ENCODE results near the gene MEOX2.

Gene MEOX2

GRCh38 chr7:15607529-15608210 is 78.8 kb downstream of the MEOX2 start:
- DNase-seq: no peak

DNA sequence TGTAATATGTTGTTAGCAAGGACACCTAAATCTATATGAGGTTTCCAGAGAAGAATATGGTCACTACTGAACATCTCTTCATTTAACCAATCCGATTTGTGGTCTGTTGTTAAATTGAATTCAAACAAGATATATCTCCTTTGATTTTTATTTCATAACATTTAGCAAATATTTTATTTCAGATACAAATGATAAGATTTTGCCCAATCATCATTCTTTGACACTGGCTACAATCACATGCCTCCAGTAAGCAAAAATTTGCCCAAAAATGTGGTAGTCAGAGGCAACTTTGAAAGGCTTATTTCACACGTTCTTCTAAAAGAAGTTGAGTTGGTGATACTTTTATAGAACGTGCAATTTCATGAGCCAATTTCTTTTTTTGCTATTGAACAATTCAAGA is 79.9 kb downstream of the MEOX2 start:
- no peak for DNase-seq

DNA sequence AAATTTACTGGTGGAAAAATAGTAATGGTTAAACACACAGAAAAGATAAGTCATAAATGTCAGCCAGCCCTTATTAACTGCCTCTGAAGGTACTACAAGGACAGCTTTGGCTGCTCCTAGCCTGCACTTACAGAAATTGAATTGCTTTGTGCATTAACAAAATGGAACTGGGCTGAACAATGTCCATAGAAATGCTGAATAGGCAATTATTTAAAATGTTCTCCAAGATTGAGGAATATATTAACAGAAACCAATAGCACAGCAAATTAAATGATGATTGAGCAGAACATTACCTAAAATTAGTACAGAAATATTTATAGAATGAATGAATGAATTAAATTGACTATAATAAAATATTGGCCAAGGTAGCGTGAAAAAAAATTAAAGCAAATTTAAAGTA is 82.3 kb downstream of the MEOX2 start:
- DNase-seq: no peak

DNA sequence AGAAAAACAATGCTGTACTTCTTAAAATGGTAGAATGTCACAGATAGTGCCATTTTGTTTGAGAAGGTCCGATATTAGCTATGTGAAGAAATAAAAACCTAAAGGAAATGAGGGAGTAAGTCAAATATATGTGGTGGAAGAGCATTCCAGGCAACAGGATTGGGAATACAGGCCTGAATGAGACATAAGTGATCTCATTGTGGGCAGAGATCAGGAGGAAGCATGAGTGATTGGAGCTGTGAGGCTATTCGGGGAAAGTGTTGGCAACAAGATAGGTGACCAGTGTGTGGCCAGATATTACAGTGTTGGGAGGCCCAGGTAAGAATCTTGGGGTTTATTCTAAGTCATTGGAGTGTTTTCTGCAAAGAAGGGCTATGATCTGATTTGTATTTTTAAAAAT is 83.4 kb downstream of the MEOX2 start:
- no peak for DNase-seq

- no peak for DNase-seq
Observed at GRCh38 chr7:15602236-15602635, 84.2 kb downstream of the MEOX2 start.

DNA sequence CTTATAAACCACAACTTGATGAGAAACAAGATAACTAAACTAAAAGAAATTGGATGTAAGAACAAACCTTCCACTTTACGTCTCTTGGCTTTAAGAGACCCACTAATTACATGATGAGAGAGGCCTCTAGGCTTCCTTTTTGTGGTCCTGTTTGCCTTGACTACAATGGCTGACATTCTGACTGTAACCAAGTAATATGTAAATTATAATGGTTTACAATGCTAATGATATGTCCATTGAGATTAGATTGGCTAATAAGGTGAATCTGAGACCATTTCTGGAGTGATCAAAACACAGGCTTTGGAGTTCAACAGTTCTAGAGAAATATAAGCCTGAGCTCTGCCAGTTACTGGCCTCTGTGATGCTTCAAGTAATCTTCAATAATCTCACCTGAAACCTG is 85.3 kb downstream of the MEOX2 start:
- DNase-seq: no peak

DNA sequence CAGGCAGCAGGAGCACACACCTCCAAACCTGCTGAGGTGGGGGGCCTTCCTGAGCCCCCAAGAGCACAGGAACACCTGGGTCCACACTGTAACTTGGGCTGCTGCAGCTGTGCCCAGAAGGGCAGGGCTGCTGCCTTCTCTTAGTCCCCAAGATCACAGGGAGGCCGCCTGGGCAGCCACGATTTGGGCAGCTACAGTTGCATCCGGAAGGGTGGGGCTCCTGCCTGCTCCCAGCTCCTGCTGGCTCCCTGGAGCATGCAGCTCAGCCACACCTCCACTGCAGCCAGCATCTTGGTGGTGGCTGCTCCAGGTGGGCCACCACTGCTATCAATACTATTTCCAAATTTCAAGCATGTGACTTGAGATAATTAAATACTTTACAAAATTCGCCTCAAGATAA is 86.2 kb downstream of the MEOX2 start:
- DNase-seq: no peak

DNA sequence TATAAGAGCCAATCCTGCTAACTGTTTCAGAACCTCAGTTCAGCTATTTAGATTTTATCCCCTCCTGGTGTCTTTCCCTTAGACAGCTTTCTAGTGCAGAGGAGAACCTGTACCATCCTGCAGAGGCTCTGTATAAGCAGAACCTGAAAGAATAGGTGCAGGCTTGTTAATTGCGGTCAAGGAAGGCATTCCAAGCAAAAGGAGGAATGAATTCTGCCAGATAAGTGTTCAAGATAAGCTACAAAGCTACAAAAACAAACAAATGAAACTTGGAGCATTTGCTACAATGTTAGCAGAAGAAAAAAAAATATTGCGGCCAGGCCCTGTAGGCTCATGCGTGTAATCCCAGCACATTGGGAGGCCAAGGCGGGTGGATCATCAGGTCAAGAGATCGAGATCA is 92.0 kb downstream of the MEOX2 start:
- no peak for DNase-seq

DNA sequence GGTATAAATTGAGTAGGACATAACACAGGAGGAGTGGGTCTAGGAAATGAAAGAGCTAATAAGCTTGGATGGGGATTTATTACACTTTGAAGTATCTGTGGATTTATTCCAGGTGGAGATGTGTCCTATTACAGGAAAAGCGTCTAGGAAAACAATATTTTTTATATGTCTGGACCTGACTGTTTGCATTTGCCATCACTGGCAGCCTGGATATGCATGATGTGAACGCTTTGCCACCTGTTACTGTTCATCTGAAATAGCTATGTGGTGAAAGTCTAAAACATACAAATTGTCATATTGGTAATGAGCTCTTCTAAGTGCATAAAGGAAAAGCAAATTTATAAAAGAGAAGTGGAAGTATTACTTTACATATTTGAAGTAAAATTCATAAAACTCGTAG is 93.1 kb downstream of the MEOX2 start:
- no peak for DNase-seq

GRCh38 chr7:15586266-15586665 is 100.2 kb downstream of the MEOX2 start:
- DNase-seq: no peak

GRCh38 chr7:15584575-15584974 is 101.9 kb downstream of the MEOX2 start:
- DNase-seq: no peak

DNA sequence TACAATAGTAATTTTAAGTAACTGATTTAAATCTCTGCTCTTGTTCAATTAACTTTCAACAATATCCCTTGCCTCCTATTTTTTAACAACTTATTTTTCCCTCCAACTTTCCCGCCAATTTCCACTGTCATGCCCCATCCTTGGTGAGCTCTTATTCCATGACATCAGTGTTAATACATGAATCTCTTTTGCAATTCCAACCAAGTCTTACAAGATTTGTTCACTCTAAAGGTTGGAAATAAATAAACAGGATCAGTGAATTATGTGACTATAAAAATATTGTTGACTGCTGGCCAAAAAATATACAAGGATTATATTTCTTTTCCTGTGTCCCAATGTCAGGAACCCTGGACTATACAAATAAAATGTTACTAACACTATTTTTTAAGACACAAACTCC is 103.7 kb downstream of the MEOX2 start:
- no peak for DNase-seq

GRCh38 chr7:15581352-15581951 is 105.0 kb downstream of the MEOX2 start:
- DNase-seq: no peak

- no peak for DNase-seq
Observed at GRCh38 chr7:15580604-15581351, 105.7 kb downstream of the MEOX2 start.

DNA sequence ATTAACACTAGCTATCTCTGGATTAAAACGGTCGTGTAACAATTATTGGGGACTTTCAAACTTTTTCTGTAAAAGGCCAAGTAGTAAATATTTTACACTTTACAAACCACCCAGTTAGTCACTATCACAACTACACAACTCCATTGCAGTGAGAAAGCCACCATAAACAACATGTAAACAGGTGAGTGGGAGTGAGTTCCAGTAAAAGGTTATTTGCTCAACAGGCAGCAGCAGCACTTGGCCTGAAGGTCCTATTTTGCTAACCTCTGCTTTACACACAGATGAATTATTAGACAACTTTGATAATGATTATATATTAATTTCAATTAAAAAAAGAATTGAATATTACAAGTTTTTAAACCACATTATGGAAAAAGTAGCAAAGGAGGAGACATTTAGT is 108.9 kb downstream of the MEOX2 start:
- DNase-seq: no peak

GRCh38 chr7:15571301-15571878 is 115.1 kb downstream of the MEOX2 start:
- no peak for DNase-seq

GRCh38 chr7:15567652-15568051 is 118.8 kb downstream of the MEOX2 start:
- no peak for DNase-seq

- DNase-seq: no peak
Observed at GRCh38 chr7:15567036-15567435, 119.4 kb downstream of the MEOX2 start.

DNA sequence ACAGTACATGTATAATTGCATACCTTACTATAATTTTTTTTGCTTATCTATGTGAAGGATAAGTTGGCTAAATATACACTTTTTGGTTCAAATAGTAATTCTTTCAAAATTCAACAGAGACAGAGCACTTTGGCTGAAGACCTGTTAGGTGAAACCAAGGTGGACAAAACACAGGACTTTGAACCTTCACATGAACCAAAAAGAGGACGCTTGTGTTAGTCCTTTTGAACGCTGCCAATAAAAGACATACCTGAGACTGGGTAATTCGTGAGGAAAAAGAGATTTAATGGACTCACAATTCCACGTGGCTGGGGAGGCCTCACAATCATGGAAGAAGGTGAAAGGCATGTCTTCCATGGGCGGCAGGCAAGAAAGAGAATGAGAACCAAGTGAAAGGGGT is 120.0 kb downstream of the MEOX2 start:
- DNase-seq: no peak

GRCh38 chr7:15561835-15562234 is 124.6 kb downstream of the MEOX2 start, which contains the start of gene AGMO:
Gene AGMO, minus strand, starts transcription at chr7:15562015.
- DNase-seq: no peak
